Kidney tubule cell (primary cell): ENCODE results near the gene OR51B5.
"Not testable (repeated sequence)": the region's sequence is repeated elsewhere in the genome, so short reads cannot be mapped to it uniquely, and the experiment has no call there.

Source experiments
- DNase-seq: peaks from one replicate; pipeline ENCODE4 v3.0.0-alpha.2; 2018; ENCODE audit warnings: low spot score

The OR51B5 gene

GRCh38 chr11:5343474-5344335 lies at the start of gene OR51B5:
TSS of gene OR51B5 (minus strand) at chr11:5343524. CDS start at chr11:5343524, 0 bp downstream.
- no peak for DNase-seq

GRCh38 chr11:5390210-5390609 lies 46.9 kb upstream of the OR51B5 start:
- no peak for DNase-seq

- no peak for DNase-seq
Measured at GRCh38 chr11:5384335-5384734, 41.0 kb upstream of the OR51B5 start.

- no peak for DNase-seq
Measured at GRCh38 chr11:5383576-5383975, 40.3 kb upstream of the OR51B5 start, which contains the start of gene OR51M1. TSS of gene OR51M1 (plus strand) at chr11:5383812. CDS start at chr11:5389399, 5,587 bp downstream.

- peak; percentile 64 for DNase-seq
Measured at GRCh38 chr11:5380740-5381342, 37.5 kb upstream of the OR51B5 start.

GRCh38 chr11:5369789-5370188 lies 26.5 kb upstream of the OR51B5 start:
- DNase-seq, result no peak

- no peak for DNase-seq
Measured at GRCh38 chr11:5368502-5369043, 25.2 kb upstream of the OR51B5 start.

GRCh38 chr11:5367448-5368074 lies 24.2 kb upstream of the OR51B5 start:
- peak; percentile 45 for DNase-seq

GRCh38 chr11:5366856-5367255 lies 23.5 kb upstream of the OR51B5 start:
- peak; percentile 73 for DNase-seq

- not testable (repeated sequence) for DNase-seq
Measured at GRCh38 chr11:5366365-5366764, 23.0 kb upstream of the OR51B5 start.

- peak; percentile 91 for DNase-seq
Measured at GRCh38 chr11:5364214-5364613, 20.9 kb upstream of the OR51B5 start.

- DNase-seq, result no peak
Measured at GRCh38 chr11:5363679-5364078, 20.4 kb upstream of the OR51B5 start.

- DNase-seq, result no peak
Measured at GRCh38 chr11:5362017-5362625, 18.8 kb upstream of the OR51B5 start.

- not testable (repeated sequence) for DNase-seq
Measured at GRCh38 chr11:5356031-5356430, 12.7 kb upstream of the OR51B5 start.

GRCh38 chr11:5351208-5351607 lies 7.9 kb upstream of the OR51B5 start, which contains the start of gene OR51B6:
TSS of gene OR51B6 (plus strand) at chr11:5351508. CDS start at chr11:5351508, 0 bp downstream.
- no peak for DNase-seq

GRCh38 chr11:5349550-5349949 lies 6.2 kb upstream of the OR51B5 start:
- no peak for DNase-seq

GRCh38 chr11:5348551-5349194 lies 5.3 kb upstream of the OR51B5 start:
- DNase-seq, result no peak

GRCh38 chr11:5345831-5346230 lies 2.5 kb upstream of the OR51B5 start:
- DNase-seq, result no peak

- DNase-seq, result no peak
Measured at GRCh38 chr11:5339771-5340322, 3.5 kb downstream of the OR51B5 start.

- not testable (repeated sequence) for DNase-seq
Measured at GRCh38 chr11:5337253-5337652, 6.1 kb downstream of the OR51B5 start.

- DNase-seq, result no peak
Measured at GRCh38 chr11:5336331-5336730, 7.0 kb downstream of the OR51B5 start.
